ENCODE data around the gene CCDC148.

The CCDC148 gene

DNA sequence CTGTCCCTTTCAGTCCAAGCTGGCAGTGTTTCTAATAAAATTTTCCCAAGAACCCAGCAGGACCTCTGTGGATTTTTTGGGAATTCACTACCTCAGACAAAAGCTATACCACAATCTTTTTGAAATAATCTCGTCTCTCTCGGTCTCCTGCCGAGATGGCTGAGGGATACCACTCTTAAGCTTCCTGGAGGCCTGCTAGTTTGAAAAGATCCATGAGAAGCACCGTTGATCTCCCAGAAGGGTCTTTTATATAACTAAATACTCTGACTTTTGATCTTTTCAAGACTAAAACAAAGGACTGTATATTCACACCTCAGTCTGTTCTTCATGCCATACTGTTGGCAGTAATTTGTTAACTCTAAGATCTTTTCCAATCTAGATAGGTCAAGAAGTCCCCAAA lies 213.2 kb downstream of the CCDC148 start:
- no peaks in the 10 kb centered on the region for H3K36me3 ChIP-seq (replicated peaks; ENCODE audit: low read depth, low read length)
- H3K9me3 ChIP-seq (ENCODE audit: insufficient read depth, low read length): no peaks in the 10 kb centered on the region
- H3K4me2 ChIP-seq (ENCODE audit: low read length): no peak overlapping the region
- H3K27ac ChIP-seq (ENCODE audit: low read length): no peak overlapping the region
- no peaks in the 10 kb centered on the region for H3K79me2 ChIP-seq (ENCODE audit: low read length)
- H3K27me3 ChIP-seq (ENCODE audit: low read depth, low read length): no peaks in the 10 kb centered on the region
- no peak overlapping the region for H3K9ac ChIP-seq (ENCODE audit: low read length)
- H3K4me1 ChIP-seq (ENCODE audit: low read length): no peaks in the 10 kb centered on the region
- no peak overlapping the region for H2AFZ ChIP-seq (ENCODE audit: low read depth, low read length)
- no peak overlapping the region for H3K4me3 ChIP-seq (ENCODE audit: low read length)
- TF ChIP-seq, protein P1, sequence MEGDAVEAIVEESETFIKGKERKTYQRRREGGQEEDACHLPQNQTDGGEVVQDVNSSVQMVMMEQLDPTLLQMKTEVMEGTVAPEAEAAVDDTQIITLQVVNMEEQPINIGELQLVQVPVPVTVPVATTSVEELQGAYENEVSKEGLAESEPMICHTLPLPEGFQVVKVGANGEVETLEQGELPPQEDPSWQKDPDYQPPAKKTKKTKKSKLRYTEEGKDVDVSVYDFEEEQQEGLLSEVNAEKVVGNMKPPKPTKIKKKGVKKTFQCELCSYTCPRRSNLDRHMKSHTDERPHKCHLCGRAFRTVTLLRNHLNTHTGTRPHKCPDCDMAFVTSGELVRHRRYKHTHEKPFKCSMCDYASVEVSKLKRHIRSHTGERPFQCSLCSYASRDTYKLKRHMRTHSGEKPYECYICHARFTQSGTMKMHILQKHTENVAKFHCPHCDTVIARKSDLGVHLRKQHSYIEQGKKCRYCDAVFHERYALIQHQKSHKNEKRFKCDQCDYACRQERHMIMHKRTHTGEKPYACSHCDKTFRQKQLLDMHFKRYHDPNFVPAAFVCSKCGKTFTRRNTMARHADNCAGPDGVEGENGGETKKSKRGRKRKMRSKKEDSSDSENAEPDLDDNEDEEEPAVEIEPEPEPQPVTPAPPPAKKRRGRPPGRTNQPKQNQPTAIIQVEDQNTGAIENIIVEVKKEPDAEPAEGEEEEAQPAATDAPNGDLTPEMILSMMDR (IDR thresholded peaks at IDR 0.05; ENCODE audit: low read depth, low read length): no peak
- no peak for TF ChIP-seq EZH2phosphoT487 (IDR thresholded peaks at IDR 0.05; ENCODE audit: low read depth)
- no peaks in the 10 kb centered on the region for H4K20me1 ChIP-seq (ENCODE audit: insufficient read depth, low read length)

DNA sequence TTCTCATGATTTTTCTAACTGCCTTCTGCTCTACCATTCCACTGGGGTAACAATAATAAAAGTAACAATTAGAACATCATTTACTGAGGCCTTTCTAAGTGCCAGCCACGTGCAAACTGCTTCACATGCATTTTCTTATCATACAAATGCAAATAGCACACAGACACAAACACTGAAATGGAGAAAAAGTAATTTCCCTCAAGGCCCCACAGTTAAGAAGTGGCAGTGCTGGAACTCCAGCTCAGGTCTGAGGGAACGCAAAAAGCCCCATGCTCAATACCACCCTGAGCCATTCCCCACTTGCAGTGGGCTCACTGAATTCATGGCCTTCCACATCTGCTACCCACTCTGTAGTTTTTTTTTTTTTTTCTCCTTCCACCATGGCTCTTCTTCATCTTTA lies 214.3 kb downstream of the CCDC148 start:
- H3K9ac ChIP-seq (ENCODE audit: low read length): no peak overlapping the region
- no peaks in the 10 kb centered on the region for H3K4me1 ChIP-seq (ENCODE audit: low read length)
- H3K4me3 ChIP-seq (ENCODE audit: low read length): no peak overlapping the region
- H3K36me3 ChIP-seq (replicated peaks; ENCODE audit: low read depth, low read length): no peaks in the 10 kb centered on the region
- no peak overlapping the region for H2AFZ ChIP-seq (ENCODE audit: low read depth, low read length)
- no peaks in the 10 kb centered on the region for H3K27me3 ChIP-seq (ENCODE audit: low read depth, low read length)
- no peak for TF ChIP-seq EZH2phosphoT487 (IDR thresholded peaks at IDR 0.05; ENCODE audit: low read depth)
- TF ChIP-seq, protein P1 (IDR thresholded peaks at IDR 0.05; ENCODE audit: low read depth, low read length): no peak
- no peaks in the 10 kb centered on the region for H3K9me3 ChIP-seq (ENCODE audit: insufficient read depth, low read length)
- no peaks in the 10 kb centered on the region for H3K79me2 ChIP-seq (ENCODE audit: low read length)
- no peak overlapping the region for H3K27ac ChIP-seq (ENCODE audit: low read length)
- no peak overlapping the region for H3K4me2 ChIP-seq (ENCODE audit: low read length)
- no peaks in the 10 kb centered on the region for H4K20me1 ChIP-seq (ENCODE audit: insufficient read depth, low read length)

DNA sequence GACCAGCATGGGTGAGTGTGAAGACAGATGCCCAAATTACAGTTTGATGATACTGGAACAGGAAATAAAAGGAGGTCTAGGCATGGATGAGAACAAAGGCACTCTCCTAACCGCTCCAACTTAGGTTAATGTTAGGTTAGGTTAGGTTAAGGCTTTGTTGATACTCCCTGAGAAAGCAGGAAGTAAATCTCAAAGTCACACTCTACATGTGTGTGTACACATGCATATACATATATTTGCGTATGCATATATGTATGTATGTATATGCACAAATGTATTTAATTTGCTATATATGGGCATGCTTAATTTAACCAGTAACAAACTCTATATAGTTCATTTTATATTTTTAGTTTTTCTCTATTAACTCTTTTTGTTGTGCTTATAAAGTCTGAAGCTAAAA lies 215.6 kb downstream of the CCDC148 start:
- TF ChIP-seq EZH2phosphoT487 (IDR thresholded peaks at IDR 0.05; ENCODE audit: low read depth): no peak
- TF ChIP-seq, protein P1 (IDR thresholded peaks at IDR 0.05; ENCODE audit: low read depth, low read length): no peak

DNA sequence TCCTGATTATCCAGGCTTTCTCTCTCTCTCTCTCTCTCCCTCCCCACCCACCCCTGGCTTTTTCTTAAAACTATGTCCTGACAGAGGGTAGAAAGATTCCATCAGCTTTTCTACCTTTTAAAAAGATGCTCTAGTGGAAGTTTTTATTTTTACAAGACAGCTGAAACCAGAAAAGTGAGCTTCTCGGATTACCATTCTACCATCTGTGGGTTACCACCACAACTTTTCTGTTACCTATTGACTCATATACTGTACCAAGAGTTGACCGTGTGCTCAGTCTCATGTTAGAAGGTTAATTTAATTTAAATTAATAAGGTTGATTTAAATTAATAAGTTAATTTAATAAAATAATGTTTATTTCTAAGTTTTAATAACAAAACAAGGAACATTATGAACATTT lies 217.3 kb downstream of the CCDC148 start:
- no peak overlapping the region for H2AFZ ChIP-seq (ENCODE audit: low read depth, low read length)
- no peaks in the 10 kb centered on the region for H3K27me3 ChIP-seq (ENCODE audit: low read depth, low read length)
- no peak overlapping the region for H3K9ac ChIP-seq (ENCODE audit: low read length)
- TF ChIP-seq, protein P1 (IDR thresholded peaks at IDR 0.05; ENCODE audit: low read depth, low read length): no peak
- TF ChIP-seq EZH2phosphoT487 (IDR thresholded peaks at IDR 0.05; ENCODE audit: low read depth): no peak
- no peaks in the 10 kb centered on the region for H3K9me3 ChIP-seq (ENCODE audit: insufficient read depth, low read length)
- no peaks in the 10 kb centered on the region for H3K36me3 ChIP-seq (replicated peaks; ENCODE audit: low read depth, low read length)
- no peak overlapping the region for H3K4me3 ChIP-seq (ENCODE audit: low read length)
- no peaks in the 10 kb centered on the region for H3K79me2 ChIP-seq (ENCODE audit: low read length)
- H3K4me1 ChIP-seq (ENCODE audit: low read length): no peaks in the 10 kb centered on the region
- no peak overlapping the region for H3K27ac ChIP-seq (ENCODE audit: low read length)
- H4K20me1 ChIP-seq (ENCODE audit: insufficient read depth, low read length): no peaks in the 10 kb centered on the region
- no peak overlapping the region for H3K4me2 ChIP-seq (ENCODE audit: low read length)

More for the DNA sequence above, 215.6 kb downstream of the CCDC148 start:
- no peak overlapping the region for H3K4me3 ChIP-seq (ENCODE audit: low read length)
- no peak overlapping the region for H3K27ac ChIP-seq (ENCODE audit: low read length)
- H3K36me3 ChIP-seq (replicated peaks; ENCODE audit: low read depth, low read length): no peaks in the 10 kb centered on the region
- no peaks in the 10 kb centered on the region for H3K9me3 ChIP-seq (ENCODE audit: insufficient read depth, low read length)
- no peaks in the 10 kb centered on the region for H3K27me3 ChIP-seq (ENCODE audit: low read depth, low read length)
- H3K79me2 ChIP-seq (ENCODE audit: low read length): no peaks in the 10 kb centered on the region
- H3K9ac ChIP-seq (ENCODE audit: low read length): no peak overlapping the region
- H3K4me1 ChIP-seq (ENCODE audit: low read length): no peaks in the 10 kb centered on the region
- no peak overlapping the region for H3K4me2 ChIP-seq (ENCODE audit: low read length)
- H2AFZ ChIP-seq (ENCODE audit: low read depth, low read length): no peak overlapping the region
- H4K20me1 ChIP-seq (ENCODE audit: insufficient read depth, low read length): no peaks in the 10 kb centered on the region
